SU-DHL-6 (cell line): ENCODE results near the gene GRIK3.

Experiments used
- H2AFZ ChIP-seq: fragments of 200-600 bp; sonication (generic); 2 replicates; pipeline ENCODE4 v1.6.1; 2014; ENCODE audit warnings: low read depth, mild to moderate bottlenecking, moderate library complexity, mixed read lengths, antibody characterized with exemption, low read length; ENCODE audit not compliant: severe bottlenecking
- H3F3A ChIP-seq: fragments of 200-600 bp; shearing (Covaris generic); 2 replicates; pipeline ENCODE4 v1.6.0; 2016; ENCODE audit warnings: antibody characterized with exemption, mild to moderate bottlenecking; ENCODE audit not compliant: insufficient read depth
- H3K27ac ChIP-seq: fragments of 200-600 bp; sonication (generic); 2 replicates; pipeline ENCODE4 v1.5.1; 2016; ENCODE audit warnings: low read depth, mild to moderate bottlenecking, low read length, moderate library complexity, mixed read lengths
- H3K27me3 ChIP-seq: fragments of 200-600 bp; sonication (generic), shearing (Covaris generic); 2 replicates; pipeline ENCODE4 v1.6.0; 2014; ENCODE audit warnings: mild to moderate bottlenecking, low read length
- H3K36me3 ChIP-seq: fragments of 200-600 bp; sonication (generic); 2 replicates; pipeline ENCODE4 v1.6.1; 2014; ENCODE audit warnings: mild to moderate bottlenecking, low read length, mixed read lengths
- H3K4me2 ChIP-seq: fragments of 300-600, 200-600 bp; shearing (Covaris generic), sonication (generic); 2 replicates; pipeline ENCODE4 v1.6.0; 2014; ENCODE audit warnings: low read length, low read depth, mild to moderate bottlenecking; ENCODE audit not compliant: poor library complexity, severe bottlenecking
- H3K4me3 ChIP-seq: fragments of 200-600 bp; sonication (generic); 2 replicates; pipeline ENCODE4 v1.5.1; 2014; ENCODE audit warnings: antibody characterized with exemption, low read length, mild to moderate bottlenecking, mixed read lengths; ENCODE audit not compliant: insufficient read depth, poor library complexity, severe bottlenecking
- H3K79me2 ChIP-seq: fragments of 200-600 bp; sonication (generic); 2 replicates; pipeline ENCODE4 v1.6.1; 2014; ENCODE audit warnings: mild to moderate bottlenecking, low read length, moderate library complexity; ENCODE audit not compliant: insufficient read depth
- H3K9ac ChIP-seq: fragments of 200-600 bp; sonication (generic); 2 replicates; pipeline ENCODE4 v1.7.0; 2014; ENCODE audit warnings: mild to moderate bottlenecking, low read length
- H3K9me2 ChIP-seq: fragments of 200-600 bp; sonication (generic); replicated peaks from 2 replicates; pipeline ENCODE4 v1.6.1; 2014; ENCODE audit warnings: low read length; ENCODE audit not compliant: insufficient read depth
- H3K9me3 ChIP-seq: fragments of 200-600 bp; sonication (generic); 2 replicates; pipeline ENCODE4 v1.6.1; 2014; ENCODE audit warnings: low read length, mixed read lengths; ENCODE audit not compliant: insufficient read depth
- H4K20me1 ChIP-seq: fragments of 200-600 bp; sonication (generic); 2 replicates; pipeline ENCODE4 v1.6.1; 2014; ENCODE audit warnings: low read depth, mild to moderate bottlenecking, antibody characterized with exemption, low read length, moderate library complexity, mixed read lengths
- CTCF ChIP-seq: fragments of 200-600 bp; sonication (generic); IDR thresholded peaks from one replicate; pipeline ENCODE4 v1.5.1; 2017; ENCODE audit warnings: antibody characterized with exemption, mild to moderate bottlenecking, low read length, moderate library complexity; ENCODE audit not compliant: insufficient read depth, poor library complexity, severe bottlenecking
- EZH2phosphoT487 ChIP-seq: fragments of 200-600 bp; sonication (generic), shearing (Covaris generic); conservative IDR thresholded peaks from 2 replicates; pipeline ENCODE4 v1.6.1; 2018; ENCODE audit warnings: mild to moderate bottlenecking, antibody characterized with exemption, low read length, moderate library complexity, mixed read lengths

Gene GRIK3

DNA sequence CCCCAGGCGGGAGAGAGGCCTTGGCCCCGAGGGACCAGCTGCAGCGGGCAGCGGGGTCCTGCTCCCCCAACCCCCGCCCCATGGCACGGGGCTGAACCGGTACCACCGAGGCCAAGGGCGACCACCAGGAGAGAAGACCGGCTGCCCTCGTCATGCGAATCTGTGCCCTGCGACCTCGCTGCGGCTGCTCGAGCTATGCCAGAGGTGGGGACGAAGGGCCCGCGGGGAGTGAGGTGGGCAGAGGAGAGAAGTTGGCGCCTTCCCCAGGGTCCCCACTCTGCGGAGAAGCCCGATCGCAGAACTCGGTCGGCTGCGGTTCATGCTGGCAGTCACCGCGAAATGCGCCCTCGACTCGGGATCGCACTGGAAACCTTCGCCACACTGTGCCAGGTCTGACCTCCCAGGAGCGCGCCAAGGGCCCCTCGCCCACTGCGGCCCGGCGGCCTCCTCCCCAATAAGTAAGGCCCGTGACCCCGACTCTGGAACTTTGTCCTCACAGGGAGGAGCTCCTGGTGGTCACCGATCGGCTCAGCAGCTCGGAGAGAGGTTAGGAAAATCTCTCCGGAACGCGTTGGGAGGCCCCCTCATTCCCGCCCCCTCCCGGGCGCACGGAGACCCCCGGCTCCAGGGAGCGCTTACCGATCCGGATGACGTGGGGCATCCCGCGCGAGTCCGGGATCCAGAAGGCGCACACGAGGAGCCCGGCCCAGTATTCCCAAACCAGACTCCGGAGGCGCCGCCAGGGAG is 787 bp downstream of the GRIK3 start:
- TF ChIP-seq CTCF (no peak), EZH2phosphoT487 (no peak)
- H3F3A ChIP-seq = no peaks in the 10 kb centered on the region
- no peaks in the 10 kb centered on the region for H3K36me3 ChIP-seq
- H3K4me2 ChIP-seq = no peak overlapping the region
- no peak overlapping the region for H3K27ac ChIP-seq
- no peak overlapping the region for H3K9ac ChIP-seq
- H3K9me3 ChIP-seq = no peaks in the 10 kb centered on the region
- H2AFZ ChIP-seq = no peak overlapping the region
- no peaks in the 10 kb centered on the region for H4K20me1 ChIP-seq
- H3K79me2 ChIP-seq = no peaks in the 10 kb centered on the region
- no peaks in the 10 kb centered on the region for H3K27me3 ChIP-seq
- no peak overlapping the region for H3K4me3 ChIP-seq
- no peaks in the 10 kb centered on the region for H3K9me2 ChIP-seq

DNA sequence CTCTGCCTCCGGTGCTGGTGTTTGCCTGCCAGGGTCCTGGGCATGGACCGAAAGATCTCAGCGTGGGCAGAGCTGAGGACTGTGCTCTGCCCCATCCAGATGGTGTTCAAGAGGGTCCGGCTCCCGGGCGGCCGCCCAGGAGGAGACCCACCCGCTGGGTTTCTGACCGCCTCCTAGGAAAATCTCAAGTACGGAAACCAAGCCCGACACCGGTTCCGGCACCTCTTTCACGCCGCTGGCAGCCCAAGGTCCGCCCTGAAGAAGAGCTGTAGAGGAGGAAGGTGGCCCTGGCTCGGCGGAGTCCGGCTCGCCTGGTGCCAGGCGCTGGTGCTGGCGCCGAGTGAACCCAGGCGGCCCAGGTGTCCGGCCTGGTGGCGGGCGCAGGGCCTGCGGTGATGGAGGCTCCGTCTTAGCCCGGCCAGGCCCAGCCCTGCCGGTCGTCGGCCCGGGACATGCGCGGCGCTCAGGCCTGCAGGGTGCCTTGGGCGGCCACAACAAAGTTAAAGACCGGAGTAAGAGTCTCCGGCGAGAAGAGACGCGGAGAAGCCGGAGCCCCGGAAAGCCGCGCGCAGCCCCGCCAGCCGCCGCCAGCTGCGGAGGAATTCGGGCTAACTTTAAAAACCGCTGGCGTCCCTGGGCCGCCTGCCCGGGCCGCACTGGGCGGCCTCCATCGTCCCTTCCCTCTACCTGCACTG is 1.5 kb downstream of the GRIK3 start:
- Histone ChIP-seq H3K27ac (no peak overlapping the region), H3K9me2 (no peaks in the 10 kb centered on the region), H3K4me2 (no peak overlapping the region), H2AFZ (no peak overlapping the region), H3K27me3 (no peaks in the 10 kb centered on the region), H3K4me3 (no peak overlapping the region), H3K9me3 (no peaks in the 10 kb centered on the region), H3F3A (no peaks in the 10 kb centered on the region), H3K36me3 (no peaks in the 10 kb centered on the region), H3K9ac (no peak overlapping the region), H4K20me1 (no peaks in the 10 kb centered on the region), H3K79me2 (no peaks in the 10 kb centered on the region)
- TF ChIP-seq CTCF = no peak
- TF ChIP-seq EZH2phosphoT487 = no peak

- H3K27me3 ChIP-seq = no peaks in the 10 kb centered on the region
- no peak overlapping the region for H3K4me2 ChIP-seq
Observed at GRCh38 chr1:37031871-37032270, 2.4 kb downstream of the GRIK3 start.

More at GRCh38 chr1:37031871-37032270, 2.4 kb downstream of the GRIK3 start:
- no peak for TF ChIP-seq EZH2phosphoT487
- TF ChIP-seq CTCF = no peak
- Histone ChIP-seq H4K20me1 (no peaks in the 10 kb centered on the region), H3K27ac (no peak overlapping the region), H3K4me3 (no peak overlapping the region), H3K9me2 (no peaks in the 10 kb centered on the region), H3K9ac (no peak overlapping the region), H3K36me3 (no peaks in the 10 kb centered on the region), H3F3A (no peaks in the 10 kb centered on the region), H3K9me3 (no peaks in the 10 kb centered on the region), H2AFZ (no peak overlapping the region), H3K79me2 (no peaks in the 10 kb centered on the region)
